Measurements from ENCODE around the gene GLS. TPM values are rescaled to one million over a fixed set of nuclear protein-coding genes. Genes with fewer than 3 reads are reported as not detected.

GLS gene
- total RNA-seq, 1 experiment from 2014 or later: 97.4 TPM

GRCh38 chr2:190891372-190891771, 10.8 kb downstream of the GLS start (continued):
- TF ChIP-seq ZBTB33 (IDR thresholded peaks at IDR 0.05; ENCODE audit: extremely low read depth, insufficient replicate concordance, low read length): no peak
- TF ChIP-seq JUND (IDR thresholded peaks at IDR 0.05): no peak
- no peak for TF ChIP-seq CEBPB (IDR thresholded peaks at IDR 0.05; ENCODE audit: low read depth)
- TF ChIP-seq TCF7L2 (IDR thresholded peaks at IDR 0.05; ENCODE audit: borderline replicate concordance, extremely low read depth, insufficient read depth, insufficient read length): no peak

- ChIA-PET RAD21 (ENCODE audit: low non-redundant PET in 1 of 2, low total read pairs in 2 of 2, uncharacterized antibody in 2 of 2, unreplicated experiment in 2 of 2) (no interaction called here), CTCF (no interaction called here), POLR2A (no interaction called here)
- intact Hi-C loops (cut with micrococcal nuclease): no loop called here
- no peaks in the 10 kb centered on the region for H3K9me2 ChIP-seq (ENCODE audit: insufficient read depth)
- ATAC-seq (no peak), DNase-seq (ENCODE audit: low read depth, low spot score) (no peak)
- H3K4me1 ChIP-seq (ENCODE audit: control insufficient read depth in 1 of 2, insufficient read depth in 2 of 2, low read length in 2 of 2): no peaks in the 10 kb centered on the region
- no peak overlapping the region for H3K4me3 ChIP-seq (replicated peaks in 1 of 2; ENCODE audit: low read depth in 1 of 2, low read length in 2 of 2)
- peaks cover 91% of the 10 kb centered on the region for H3K79me2 ChIP-seq (ENCODE audit: insufficient read depth, low read length)
- H3K27ac ChIP-seq (ENCODE audit: low read depth, low read length): no peak overlapping the region
- no peak overlapping the region for H3K4me2 ChIP-seq (ENCODE audit: low read length)
- no peaks in the 10 kb centered on the region for H4K20me1 ChIP-seq (ENCODE audit: insufficient read depth)
- H3K36me3 ChIP-seq (ENCODE audit: control insufficient read depth in 1 of 2, insufficient read depth in 2 of 2, low read length in 2 of 2): peaks cover 12 to 15% of the 10 kb centered on the region in 2 experiments
- no peak overlapping the region for H2AFZ ChIP-seq (ENCODE audit: low read depth, low read length, poor library complexity, severe bottlenecking)
- no peaks in the 10 kb centered on the region for H3K9me3 ChIP-seq (ENCODE audit: control insufficient read depth in 1 of 2, insufficient read depth in 1 of 2, low read depth in 1 of 2, low read length in 2 of 2)
- no peaks in the 10 kb centered on the region for H3K27me3 ChIP-seq (ENCODE audit: insufficient read depth, low read length)
- no TSS peak for BruUV-seq (replicated peaks)
- no peak overlapping the region for H3K9ac ChIP-seq (ENCODE audit: low read length)
- no peak for TF ChIP-seq FOSL1 (IDR thresholded peaks at IDR 0.05; ENCODE audit: low read depth)
- TF ChIP-seq RAD21 (IDR thresholded peaks at IDR 0.05; ENCODE audit: low read depth): no peak
- TF ChIP-seq SIN3A (IDR thresholded peaks at IDR 0.05; ENCODE audit: low read depth): no peak
- no peak for TF ChIP-seq SRF (IDR thresholded peaks at IDR 0.05; ENCODE audit: low read depth)
- TF ChIP-seq JUND (IDR thresholded peaks at IDR 0.05): no peak
- no peak for TF ChIP-seq ZNF274 (IDR thresholded peaks at IDR 0.05; ENCODE audit: low read depth, low read length)
- TF ChIP-seq CBX3 (IDR thresholded peaks at IDR 0.05; ENCODE audit: low read depth): no peak
- no peak for TF ChIP-seq CTCF (IDR thresholded peaks at IDR 0.05 in 2 of 3, conservative IDR thresholded peaks at IDR 0.05 in 1 of 3; ENCODE audit: borderline replicate concordance in 1 of 3, insufficient read depth in 1 of 3, low read depth in 2 of 3, low read length in 2 of 3)
- no peak for TF ChIP-seq REST (IDR thresholded peaks at IDR 0.05; ENCODE audit: low read depth)
- no peak for TF ChIP-seq CEBPB (IDR thresholded peaks at IDR 0.05; ENCODE audit: low read depth)
- no peak for TF ChIP-seq EZH2phosphoT487 (IDR thresholded peaks at IDR 0.05; ENCODE audit: borderline replicate concordance)
- TF ChIP-seq ZBTB33 (IDR thresholded peaks at IDR 0.05; ENCODE audit: extremely low read depth, insufficient replicate concordance, low read length): no peak
- TF ChIP-seq POLR2AphosphoS5 (IDR thresholded peaks at IDR 0.05; ENCODE audit: low read depth, low read length): no peak
- TF ChIP-seq MAX (IDR thresholded peaks at IDR 0.05): no peak
- TF ChIP-seq ZFX (IDR thresholded peaks at IDR 0.05): no peak
These were observed 11.3 kb downstream of the GLS start for GRCh38 chr2:190891889-190892288.

Measured in HCT116 (cell line).